Measurements from ENCODE around the gene GYS2. TPM values are rescaled to one million over a fixed set of nuclear protein-coding genes. Genes with fewer than 3 reads are reported as not detected.

Gene GYS2
- total RNA-seq, 2 donors from 2014 or later, result not detected

DNA sequence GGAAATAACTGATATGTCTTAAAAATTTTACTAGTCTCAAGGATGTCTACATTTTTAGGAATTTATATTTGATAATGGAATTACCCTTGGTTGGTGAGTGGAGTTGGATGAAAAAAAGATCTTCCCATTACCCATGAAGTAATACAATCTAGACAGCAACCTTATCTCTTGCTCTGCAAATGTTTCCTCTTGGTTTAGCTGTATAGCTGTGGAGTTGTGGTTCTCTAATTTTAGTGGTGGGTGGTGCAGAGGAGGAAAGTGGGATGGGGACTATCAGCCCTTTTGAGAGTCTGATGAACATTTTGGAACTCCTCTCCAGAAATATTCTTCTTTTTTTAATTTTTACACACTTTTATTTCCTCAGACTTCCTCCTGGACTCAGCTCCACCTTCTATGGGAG, 61.5 kb downstream of the GYS2 start:
- TF ChIP-seq, protein P1, sequence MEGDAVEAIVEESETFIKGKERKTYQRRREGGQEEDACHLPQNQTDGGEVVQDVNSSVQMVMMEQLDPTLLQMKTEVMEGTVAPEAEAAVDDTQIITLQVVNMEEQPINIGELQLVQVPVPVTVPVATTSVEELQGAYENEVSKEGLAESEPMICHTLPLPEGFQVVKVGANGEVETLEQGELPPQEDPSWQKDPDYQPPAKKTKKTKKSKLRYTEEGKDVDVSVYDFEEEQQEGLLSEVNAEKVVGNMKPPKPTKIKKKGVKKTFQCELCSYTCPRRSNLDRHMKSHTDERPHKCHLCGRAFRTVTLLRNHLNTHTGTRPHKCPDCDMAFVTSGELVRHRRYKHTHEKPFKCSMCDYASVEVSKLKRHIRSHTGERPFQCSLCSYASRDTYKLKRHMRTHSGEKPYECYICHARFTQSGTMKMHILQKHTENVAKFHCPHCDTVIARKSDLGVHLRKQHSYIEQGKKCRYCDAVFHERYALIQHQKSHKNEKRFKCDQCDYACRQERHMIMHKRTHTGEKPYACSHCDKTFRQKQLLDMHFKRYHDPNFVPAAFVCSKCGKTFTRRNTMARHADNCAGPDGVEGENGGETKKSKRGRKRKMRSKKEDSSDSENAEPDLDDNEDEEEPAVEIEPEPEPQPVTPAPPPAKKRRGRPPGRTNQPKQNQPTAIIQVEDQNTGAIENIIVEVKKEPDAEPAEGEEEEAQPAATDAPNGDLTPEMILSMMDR (IDR thresholded peaks at IDR 0.05), result no peak
- no peak for TF ChIP-seq POLR2A (IDR thresholded peaks at IDR 0.05)
- no peak for TF ChIP-seq POLR2AphosphoS5 (IDR thresholded peaks at IDR 0.05)
- intact Hi-C loops (cut with DNase I), result no loop called here
- H3K36me3 ChIP-seq, result no peaks in the 10 kb centered on the region
- H3K27me3 ChIP-seq (replicated peaks; ENCODE audit: insufficient read depth), result no peaks in the 10 kb centered on the region
- H3K27ac ChIP-seq, result no peak overlapping the region
- no peak overlapping the region for H3K4me3 ChIP-seq
- H3K9me3 ChIP-seq, result no peaks in the 10 kb centered on the region
- no peaks in the 10 kb centered on the region for H3K4me1 ChIP-seq (replicated peaks)
- no peak for DNase-seq (ENCODE audit: low spot score)

DNA sequence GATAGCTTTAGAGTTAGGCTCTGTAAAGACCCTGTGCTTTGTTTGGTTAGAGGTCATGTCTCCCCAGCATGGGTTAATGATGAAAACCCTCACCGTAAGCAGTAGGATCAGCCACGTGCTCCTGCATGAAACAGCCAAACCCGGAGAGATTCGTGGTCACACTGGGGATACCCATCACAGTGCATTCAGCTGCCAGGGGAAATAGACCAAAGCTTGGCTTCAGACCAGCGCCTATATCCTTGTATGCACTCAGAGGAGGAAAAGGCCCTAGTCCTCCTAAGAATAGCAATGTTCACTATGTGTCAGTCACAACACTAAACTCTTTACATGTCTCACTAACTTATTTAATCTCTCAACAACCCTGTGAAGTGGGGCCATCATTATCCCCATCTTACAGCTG, 62.2 kb downstream of the GYS2 start:
- Histone ChIP-seq H3K4me1 (replicated peaks) (no peaks in the 10 kb centered on the region), H3K4me3 (no peak overlapping the region), H3K27ac (no peak overlapping the region), H3K9me3 (no peaks in the 10 kb centered on the region), H3K27me3 (replicated peaks; ENCODE audit: insufficient read depth) (no peaks in the 10 kb centered on the region), H3K36me3 (no peaks in the 10 kb centered on the region)
- DNase-seq (ENCODE audit: low spot score), result no peak
- TF ChIP-seq POLR2A (IDR thresholded peaks at IDR 0.05) (no peak), POLR2AphosphoS5 (IDR thresholded peaks at IDR 0.05) (no peak)
- TF ChIP-seq, protein P1 (IDR thresholded peaks at IDR 0.05), result no peak
- 57% methylated on average over 5 of the region's 5 CpGs for WGBS
- intact Hi-C loops (cut with DNase I), result no loop called here

DNA sequence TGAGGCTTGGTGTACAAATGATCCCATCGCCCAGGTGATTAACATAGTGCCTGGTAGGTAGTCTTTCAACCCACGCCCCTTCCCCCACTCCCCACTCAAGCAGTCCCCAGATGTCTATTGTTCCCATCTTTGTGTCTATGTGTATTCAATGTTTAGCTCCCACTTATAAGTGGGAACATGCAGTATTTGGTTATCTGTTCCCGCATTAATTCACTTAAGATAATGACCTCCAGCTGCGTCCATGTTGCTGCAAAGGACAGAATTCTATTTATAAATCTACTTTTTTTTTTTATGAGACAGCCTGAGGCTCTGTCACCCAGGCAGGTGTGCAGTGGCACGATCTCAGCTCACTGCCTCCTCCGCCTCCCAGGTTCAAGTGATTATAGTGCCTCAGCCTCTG, 62.9 kb downstream of the GYS2 start:
- H3K27me3 ChIP-seq (replicated peaks; ENCODE audit: insufficient read depth), result no peaks in the 10 kb centered on the region
- no peak overlapping the region for H3K27ac ChIP-seq
- intact Hi-C loops (cut with DNase I), result no loop called here
- no peaks in the 10 kb centered on the region for H3K4me1 ChIP-seq (replicated peaks)
- 71% methylated on average over 6 of the region's 6 CpGs for WGBS
- H3K4me3 ChIP-seq, result no peak overlapping the region
- H3K9me3 ChIP-seq, result no peaks in the 10 kb centered on the region
- TF ChIP-seq POLR2AphosphoS5 (IDR thresholded peaks at IDR 0.05) (no peak), POLR2A (IDR thresholded peaks at IDR 0.05) (no peak)
- TF ChIP-seq, protein P1 (IDR thresholded peaks at IDR 0.05), result no peak
- DNase-seq (ENCODE audit: low spot score), result no peak
- no peaks in the 10 kb centered on the region for H3K36me3 ChIP-seq

DNA sequence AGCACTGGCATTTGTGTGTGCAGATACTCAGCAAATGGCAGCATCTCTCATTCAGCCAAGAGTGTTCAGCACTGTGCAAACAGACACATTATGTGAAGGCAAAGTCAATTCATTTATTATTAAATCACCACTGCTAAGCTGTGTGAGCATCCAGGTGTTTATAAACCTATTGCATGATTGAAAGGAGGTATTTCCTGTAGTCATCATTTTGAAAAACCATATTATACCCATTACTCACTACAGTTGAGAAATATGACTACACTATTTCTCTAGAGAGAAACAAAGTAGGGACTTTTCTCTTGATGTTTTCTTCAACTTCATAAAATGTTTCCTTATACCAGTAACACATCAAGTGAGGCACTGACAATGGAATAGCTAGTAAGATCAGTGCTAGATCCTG, 64.8 kb downstream of the GYS2 start:
- Histone ChIP-seq H3K4me3 (no peak overlapping the region), H3K36me3 (no peaks in the 10 kb centered on the region), H3K9me3 (no peaks in the 10 kb centered on the region), H3K27me3 (replicated peaks; ENCODE audit: insufficient read depth) (no peaks in the 10 kb centered on the region), H3K27ac (no peak overlapping the region), H3K4me1 (replicated peaks) (no peaks in the 10 kb centered on the region)
- intact Hi-C loops (cut with DNase I), result no loop called here
- DNase-seq (ENCODE audit: low spot score), result no peak
- TF ChIP-seq, protein P1 (IDR thresholded peaks at IDR 0.05), result no peak
- no peak for TF ChIP-seq POLR2A (IDR thresholded peaks at IDR 0.05)
- no peak for TF ChIP-seq POLR2AphosphoS5 (IDR thresholded peaks at IDR 0.05)

DNA sequence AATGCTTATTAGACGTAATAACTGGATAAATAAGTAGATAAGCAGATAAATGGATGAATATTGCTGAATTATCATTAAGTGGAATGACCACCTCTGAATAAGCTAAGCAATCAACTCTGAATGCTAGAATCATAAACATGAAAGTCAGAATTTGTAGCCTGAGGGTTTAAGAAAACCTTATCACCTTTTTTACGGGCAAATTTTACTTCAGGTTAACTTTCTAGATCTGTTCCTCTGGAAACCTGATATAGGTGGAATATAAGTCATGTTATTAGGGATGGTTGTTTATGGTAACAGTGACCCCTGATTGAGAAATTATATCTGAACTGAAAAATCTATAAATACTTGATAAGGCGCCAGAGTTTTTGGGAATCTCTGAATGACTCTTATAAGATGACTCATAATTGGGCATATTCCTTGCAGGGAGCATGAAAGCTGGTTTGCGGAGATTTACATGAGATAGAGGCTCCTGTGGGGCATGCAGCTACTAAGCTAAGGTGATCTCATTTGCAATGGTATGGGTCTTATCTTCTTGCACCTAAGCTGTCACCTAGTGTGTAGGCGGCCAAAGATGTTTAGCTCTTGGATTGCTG, 66.5 kb downstream of the GYS2 start:
- intact Hi-C loops (cut with DNase I), result no loop called here
- Histone ChIP-seq H3K36me3 (no peaks in the 10 kb centered on the region), H3K27ac (no peak overlapping the region), H3K27me3 (replicated peaks; ENCODE audit: insufficient read depth) (no peaks in the 10 kb centered on the region), H3K4me3 (no peak overlapping the region), H3K4me1 (replicated peaks) (no peaks in the 10 kb centered on the region), H3K9me3 (no peaks in the 10 kb centered on the region)
- TF ChIP-seq, protein P1 (IDR thresholded peaks at IDR 0.05), result no peak
- TF ChIP-seq POLR2A (IDR thresholded peaks at IDR 0.05) (no peak), POLR2AphosphoS5 (IDR thresholded peaks at IDR 0.05) (no peak)
- WGBS, result 78% methylated on average over 5 of the region's 5 CpGs
- DNase-seq (ENCODE audit: low spot score), result no peak
